ENCODE measurements around the gene CDC20B. TPM values are rescaled to one million over a fixed set of nuclear protein-coding genes. Genes with fewer than 3 reads are reported as not detected.

Gene CDC20B
- not detected in 2 replicates for total RNA-seq (2014; rRNA removed; shearing (Covaris generic); ENCODE audit: low replicate concordance)

DNA sequence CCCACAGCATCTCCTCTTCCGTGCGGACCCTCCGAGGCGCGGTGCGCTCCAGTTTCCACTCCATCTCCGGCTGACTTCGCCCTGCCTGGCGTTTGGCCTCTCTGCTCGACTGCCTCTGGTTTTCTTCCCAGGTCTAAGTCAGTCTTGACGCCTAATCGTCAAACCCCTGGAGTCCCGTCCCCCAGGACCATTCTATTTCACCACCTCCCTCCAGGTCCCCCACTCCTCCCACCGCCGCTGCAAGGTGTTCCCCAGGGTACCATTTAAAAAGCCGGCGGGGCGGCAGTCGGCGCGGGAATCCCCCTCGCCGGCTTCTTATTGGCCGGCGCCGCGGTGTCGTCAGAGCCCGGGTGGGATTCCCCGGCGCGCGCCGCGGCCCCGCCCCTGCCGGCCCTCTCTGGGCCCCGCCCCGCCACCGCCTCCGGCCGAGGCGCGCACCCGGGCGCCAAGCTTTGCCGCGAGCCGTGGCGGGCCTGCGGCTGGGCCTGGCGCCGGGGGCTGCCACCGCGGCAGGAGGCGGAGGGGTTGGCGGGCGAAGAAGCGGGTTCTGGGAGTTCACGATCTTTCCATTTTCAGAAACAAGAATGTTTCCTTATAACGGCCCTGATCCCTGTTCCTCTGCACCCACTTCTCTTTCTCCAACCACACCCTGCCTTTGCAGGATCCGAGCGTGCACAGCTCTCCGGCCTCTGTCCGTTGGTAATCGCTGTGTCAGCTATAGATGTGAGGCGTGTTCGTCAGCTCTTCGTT is at the start of gene CDC20B:
Gene CDC20B (minus strand): TSS at position 241 of the 750 bp plus-strand sequence. CDS start 177 bp downstream, at position 64.
- H3K36me3 ChIP-seq, result no peaks in the 10 kb centered on the region
- no peaks in the 10 kb centered on the region; the same call in 1 of the 2 replicates for H3K27me3 ChIP-seq
- peak; percentile 79 for DNase-seq
- peak within 1 kb of the TSS; percentile 49 for H3K4me3 ChIP-seq
- no peaks in the 10 kb centered on the region for H3K9me3 ChIP-seq

DNA sequence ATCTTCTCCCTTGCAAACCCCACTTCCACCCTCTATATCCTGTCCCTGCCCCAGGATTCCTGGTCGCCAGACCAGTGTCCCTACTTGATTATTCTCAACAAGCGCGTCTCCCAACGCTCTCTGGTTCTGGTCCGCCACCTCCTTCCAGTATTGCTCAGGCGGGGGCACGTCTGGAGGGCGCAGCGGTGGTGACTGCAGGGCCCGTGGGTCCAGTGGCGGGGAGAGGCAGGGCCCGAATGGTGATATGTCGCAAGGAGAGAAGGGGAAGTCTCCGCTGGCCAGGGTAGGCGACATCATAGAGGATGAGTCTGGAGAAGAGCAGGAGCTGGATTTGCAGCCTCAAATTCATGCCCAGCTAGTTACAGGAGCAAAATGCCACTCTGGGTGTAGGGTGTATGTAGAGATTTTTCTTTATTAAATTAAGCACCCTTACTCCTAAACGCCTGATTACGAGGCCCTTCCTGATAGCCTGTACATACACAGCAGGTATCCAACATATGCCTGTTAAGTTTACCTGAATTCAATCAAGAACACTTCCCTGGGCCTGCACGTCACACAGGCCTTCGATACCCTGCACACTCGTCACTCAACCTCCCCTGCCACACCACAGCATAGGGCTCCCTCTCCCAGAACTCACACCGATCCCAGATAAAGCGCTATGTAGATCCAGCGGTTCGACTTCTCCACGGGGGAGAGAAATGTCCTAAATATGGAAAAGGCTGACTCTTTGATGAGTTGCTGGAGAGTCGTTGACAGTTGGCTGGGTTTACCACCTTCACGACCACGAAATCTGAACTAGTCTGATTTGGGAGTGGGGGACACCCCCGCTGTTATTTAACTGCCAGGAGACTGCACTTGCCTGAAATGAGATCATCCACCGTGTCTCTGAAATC is 49.4 kb upstream of the CDC20B start:
- H3K27me3 ChIP-seq, result no peaks in the 10 kb centered on the region
- no peak for DNase-seq

DNA sequence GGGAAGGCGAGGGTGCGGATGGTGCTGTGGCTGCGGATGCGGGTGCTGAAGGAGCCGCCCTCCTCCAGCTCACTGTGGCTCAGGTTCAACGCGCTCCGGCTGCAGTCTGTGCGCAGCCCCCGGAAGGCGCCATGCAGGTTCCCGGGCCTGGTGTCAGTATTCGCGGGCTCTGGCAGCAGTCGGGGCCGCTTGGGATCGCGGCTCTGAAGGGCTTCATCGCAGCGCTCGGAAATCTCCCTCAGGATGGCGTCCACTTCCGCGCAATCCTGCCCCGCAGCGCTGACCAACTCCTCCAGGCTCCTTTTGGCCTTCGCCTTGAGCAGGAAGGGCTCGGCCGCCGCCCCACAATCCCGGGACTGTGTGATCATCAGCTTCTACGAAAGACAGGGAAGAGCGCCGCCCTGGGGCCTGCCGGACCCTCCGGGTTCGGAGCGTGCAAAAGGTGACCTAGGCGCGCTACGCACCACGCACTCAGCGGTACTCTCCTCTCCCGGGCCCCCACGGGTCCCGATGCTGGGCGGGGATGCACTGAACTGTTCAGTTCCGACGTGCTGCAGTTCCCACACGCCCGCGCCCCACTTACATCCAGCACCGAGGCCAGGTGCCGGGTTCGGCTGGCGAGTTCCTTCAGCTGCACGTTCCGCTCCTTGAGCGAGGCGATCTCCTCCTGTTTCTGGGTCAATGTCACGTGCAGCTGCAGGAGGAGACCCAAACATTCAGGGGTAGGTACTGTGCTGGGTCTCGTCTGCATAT is 47.6 kb upstream of the CDC20B start:
- Histone ChIP-seq H3K4me3 (peak overlapping the region; percentile 31), H3K9me3 (no peaks in the 10 kb centered on the region), H3K36me3 (no peaks in the 10 kb centered on the region), H3K27me3 (no peaks in the 10 kb centered on the region)
- peak; percentile 50 for DNase-seq

More for the DNA sequence above, 49.4 kb upstream of the CDC20B start:
- Histone ChIP-seq H3K36me3 (no peaks in the 10 kb centered on the region), H3K9me3 (no peaks in the 10 kb centered on the region), H3K4me3 (no peak overlapping the region)

- no peak for DNase-seq
- H3K27me3 ChIP-seq, result no peaks in the 10 kb centered on the region
- no peak overlapping the region for H3K4me3 ChIP-seq
- no peaks in the 10 kb centered on the region for H3K36me3 ChIP-seq
- no peaks in the 10 kb centered on the region for H3K9me3 ChIP-seq
These were observed 46.8 kb upstream of the CDC20B start for GRCh38 chr5:55219770-55220169.

DNA sequence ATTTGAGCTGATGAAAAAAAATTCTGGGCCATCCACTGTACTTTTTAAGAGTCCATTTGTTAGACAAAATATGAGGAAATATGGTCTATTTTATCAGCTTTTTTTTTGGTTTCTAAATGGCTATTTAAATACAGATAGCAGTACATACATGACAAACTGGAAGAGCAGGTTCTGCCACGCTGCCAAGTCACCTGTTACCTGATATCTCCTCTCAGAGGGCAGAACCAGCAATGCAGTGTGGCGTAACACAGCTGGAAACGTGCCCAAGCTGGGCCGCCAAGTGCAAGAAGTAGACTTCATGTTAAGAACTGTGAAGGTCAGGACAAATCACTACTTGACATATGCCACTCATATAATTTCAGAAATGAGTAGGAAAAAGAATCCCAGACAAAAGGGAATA is 46.0 kb upstream of the CDC20B start:
- Histone ChIP-seq H3K27me3 (no peaks in the 10 kb centered on the region), H3K36me3 (no peaks in the 10 kb centered on the region), H3K9me3 (no peaks in the 10 kb centered on the region), H3K4me3 (no peak overlapping the region)
- no peak for DNase-seq

DNA sequence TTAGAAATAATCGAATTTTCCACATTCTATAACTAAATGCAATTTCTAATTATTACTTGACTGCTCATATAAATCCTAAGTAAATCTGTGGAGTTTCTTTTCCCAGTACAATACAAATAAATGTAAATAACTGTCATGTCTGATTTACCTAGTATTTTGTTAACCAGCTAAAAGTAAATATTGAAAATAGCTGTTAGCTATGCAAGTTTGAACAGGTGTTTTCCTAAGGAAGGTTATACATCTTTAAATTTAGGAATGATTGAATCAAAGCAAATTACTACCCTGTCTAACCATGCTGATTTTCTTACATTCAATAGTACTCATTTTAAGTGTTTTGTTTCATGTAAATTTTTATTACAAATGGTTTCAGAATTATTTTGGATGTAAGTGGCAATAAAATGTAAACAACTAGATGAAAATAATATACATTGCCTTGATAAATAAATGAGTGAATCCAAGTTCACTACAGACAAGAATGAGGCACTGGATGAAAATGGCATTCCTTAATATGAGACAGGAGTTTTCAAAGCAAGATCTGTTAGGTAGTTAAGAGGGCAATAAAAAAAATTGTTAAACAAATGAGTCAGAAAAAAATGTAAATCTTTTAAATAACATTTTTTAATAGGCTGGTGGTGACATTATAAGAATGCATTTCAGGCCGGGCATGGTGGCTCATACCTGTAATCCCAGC is 38.4 kb upstream of the CDC20B start:
- DNase-seq, result no peak
- Histone ChIP-seq H3K4me3 (no peak overlapping the region), H3K27me3 (no peaks in the 10 kb centered on the region), H3K36me3 (no peaks in the 10 kb centered on the region), H3K9me3 (no peaks in the 10 kb centered on the region)

- H3K9me3 ChIP-seq, result no peaks in the 10 kb centered on the region
- H3K36me3 ChIP-seq, result no peaks in the 10 kb centered on the region
- no peak overlapping the region for H3K4me3 ChIP-seq
- H3K27me3 ChIP-seq, result no peaks in the 10 kb centered on the region
- DNase-seq, result no peak
These were observed 32.0 kb upstream of the CDC20B start for GRCh38 chr5:55205001-55205400.

- Histone ChIP-seq H3K27me3 (peaks cover 6% of the 10 kb centered on the region; the same call in 1 of the 2 replicates), H3K4me3 (no peak overlapping the region), H3K9me3 (no peaks in the 10 kb centered on the region), H3K36me3 (no peaks in the 10 kb centered on the region)
- no peak for DNase-seq
These were observed 18.2 kb upstream of the CDC20B start for GRCh38 chr5:55191165-55191564.

DNA sequence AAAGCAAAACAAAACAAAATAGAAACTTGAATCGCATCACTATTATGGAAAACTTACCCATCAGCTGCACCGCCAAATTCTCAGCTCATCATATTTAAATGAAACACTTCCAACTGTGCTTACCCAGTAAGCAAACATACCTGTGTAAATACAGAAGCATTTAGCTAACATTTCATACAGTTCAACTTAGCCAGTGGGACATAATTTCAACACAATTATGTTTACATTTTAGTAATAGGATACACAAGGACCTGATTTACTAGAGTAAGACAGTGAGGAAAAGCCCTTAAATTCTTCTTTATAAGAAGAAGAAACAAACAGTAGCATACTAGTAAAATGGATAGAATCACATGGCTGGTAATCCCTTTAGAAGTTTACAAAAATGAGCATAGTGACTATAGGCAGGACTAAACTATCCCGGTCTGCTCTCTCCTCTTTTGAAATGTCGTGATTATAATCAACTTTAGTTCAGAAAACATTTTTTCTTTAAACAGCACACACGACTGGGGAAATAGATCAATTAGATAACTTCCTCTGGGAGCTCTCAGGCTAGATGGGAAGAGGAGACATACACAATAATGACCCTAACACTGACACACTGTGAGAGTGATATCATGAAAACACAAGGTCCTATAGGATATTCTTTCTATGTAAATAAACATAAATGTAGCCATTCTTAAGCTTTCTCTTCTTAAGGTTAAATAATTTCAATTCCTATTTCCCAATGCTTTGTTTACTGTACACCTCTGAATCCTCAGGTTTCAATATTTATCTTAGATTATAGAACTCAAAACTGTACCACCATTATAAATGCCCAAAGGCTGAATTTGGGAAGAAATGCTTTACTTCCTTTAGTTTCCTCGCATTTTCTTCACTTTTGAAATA is 15.9 kb upstream of the CDC20B start:
- Histone ChIP-seq H3K9me3 (no peaks in the 10 kb centered on the region), H3K27me3 (peaks cover 6% of the 10 kb centered on the region; the same call in 1 of the 2 replicates), H3K4me3 (no peak overlapping the region), H3K36me3 (no peaks in the 10 kb centered on the region)
- no peak for DNase-seq

- no peaks in the 10 kb centered on the region for H3K36me3 ChIP-seq
- H3K4me3 ChIP-seq, result no peak overlapping the region
- no peak for DNase-seq
- H3K27me3 ChIP-seq, result no peaks in the 10 kb centered on the region
- no peaks in the 10 kb centered on the region for H3K9me3 ChIP-seq
These were observed 14.4 kb upstream of the CDC20B start for GRCh38 chr5:55187370-55187769.

DNA sequence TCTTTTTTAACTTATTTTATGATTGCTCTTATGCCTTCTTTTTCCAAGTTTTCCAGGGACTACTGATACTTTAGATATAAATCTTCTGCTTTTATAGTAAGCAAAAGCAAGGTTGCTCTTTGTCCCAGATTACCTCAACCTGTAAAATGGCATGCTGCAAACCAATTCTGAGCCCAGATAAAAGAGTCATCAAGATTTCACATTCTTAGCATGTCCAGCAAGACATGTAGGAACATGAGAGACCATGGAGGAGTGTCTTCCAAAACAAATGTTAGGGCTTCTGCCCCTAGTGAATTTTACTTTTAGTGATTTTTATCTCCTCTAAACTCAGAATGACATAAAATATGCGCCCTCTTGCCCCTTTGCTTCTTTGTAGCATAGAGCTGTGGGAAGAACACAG is 7.0 kb upstream of the CDC20B start:
- Histone ChIP-seq H3K27me3 (no peaks in the 10 kb centered on the region; the same call in none of the 2 replicates), H3K36me3 (no peaks in the 10 kb centered on the region), H3K9me3 (no peaks in the 10 kb centered on the region), H3K4me3 (no peak overlapping the region)
- no peak for DNase-seq

DNA sequence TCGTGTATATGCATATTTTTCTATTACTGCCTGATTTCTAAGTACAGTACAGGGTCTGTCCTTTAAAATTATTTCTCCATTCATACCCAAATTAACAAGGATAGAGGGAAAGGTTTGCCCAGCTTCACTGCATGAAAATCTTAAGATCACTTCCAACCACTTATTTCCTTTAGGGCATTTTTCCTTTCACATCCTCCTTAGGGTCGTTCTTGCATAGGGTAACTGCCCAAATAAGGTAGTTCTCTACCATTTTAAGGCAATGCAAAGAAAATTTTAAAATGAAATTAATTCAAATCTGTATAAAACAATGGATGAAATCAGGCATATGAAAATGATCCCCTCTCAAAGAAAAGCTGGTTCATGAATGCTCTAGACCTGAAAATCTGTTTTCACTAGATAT is 4.1 kb upstream of the CDC20B start:
- no peaks in the 10 kb centered on the region for H3K36me3 ChIP-seq
- no peaks in the 10 kb centered on the region; the same call in none of the 2 replicates for H3K27me3 ChIP-seq
- H3K9me3 ChIP-seq, result no peaks in the 10 kb centered on the region
- no peak for DNase-seq
- peak overlapping the region; percentile 46 for H3K4me3 ChIP-seq

- H3K36me3 ChIP-seq, result no peaks in the 10 kb centered on the region
- H3K9me3 ChIP-seq, result no peaks in the 10 kb centered on the region
- peak; percentile 83 for DNase-seq
- no peaks in the 10 kb centered on the region; the same call in 1 of the 2 replicates for H3K27me3 ChIP-seq
- peak overlapping the region; percentile 46 for H3K4me3 ChIP-seq
These were observed 3.3 kb upstream of the CDC20B start for GRCh38 chr5:55176176-55176818.

DNA sequence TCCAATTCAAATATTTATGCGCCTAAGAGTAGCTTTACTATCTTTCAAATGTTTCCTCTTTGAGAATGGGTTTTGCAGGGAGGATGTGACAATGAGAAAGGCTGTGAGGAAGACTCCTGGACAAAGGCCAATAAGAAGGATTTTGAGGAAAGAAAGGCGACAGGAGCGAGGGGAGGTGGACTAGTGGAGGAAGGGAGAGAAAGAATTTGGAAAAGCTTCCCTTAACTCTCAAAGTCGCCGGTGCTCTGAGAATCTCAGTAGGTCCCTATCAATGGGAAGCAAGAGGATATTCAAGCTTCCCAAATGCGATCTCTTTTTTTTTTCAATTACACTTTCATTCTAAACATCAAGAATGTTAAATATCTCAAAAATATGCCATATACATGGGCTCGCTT is 2.8 kb upstream of the CDC20B start:
- DNase-seq, result no peak
- H3K4me3 ChIP-seq, result peak overlapping the region; percentile 46
- H3K36me3 ChIP-seq, result no peaks in the 10 kb centered on the region
- H3K9me3 ChIP-seq, result no peaks in the 10 kb centered on the region
- no peaks in the 10 kb centered on the region; the same call in 1 of the 2 replicates for H3K27me3 ChIP-seq

- DNase-seq, result no peak
- H3K27me3 ChIP-seq, result no peaks in the 10 kb centered on the region; the same call in 1 of the 2 replicates
These were observed 782 bp upstream of the CDC20B start for GRCh38 chr5:55173687-55174230.

More at GRCh38 chr5:55173687-55174230, 782 bp upstream of the CDC20B start:
- H3K9me3 ChIP-seq, result no peaks in the 10 kb centered on the region
- peak overlapping the region; percentile 49 for H3K4me3 ChIP-seq
- H3K36me3 ChIP-seq, result no peaks in the 10 kb centered on the region

All from MG63 (cell line).